MCF 10A (cell line): ENCODE data around the gene CACNA2D3. TPM values are rescaled to one million over a fixed set of nuclear protein-coding genes. Genes with fewer than 3 reads are reported as not detected.
A peak's percentile ranks its signal among the peaks of the same experiment; 100 is the strongest.

ENCODE experiments used
- BruUV-seq: library from RNA; stranded (reverse); fragments of 400-500 nt; replicated peaks from 2 replicates; lab custom pipeline; 2021; lab: Mats Ljungman, UMichigan
- CTCF ChIA-PET: fragments of 300-600 bp; sonication (Branson Sonifier 250); formaldehyde crosslinking; extraction: SDS; loops from one replicate; lab custom pipeline; 2021; ENCODE audit warnings: antibody characterized with exemption, inconsistent platforms; lab: Yijun Ruan, JAX
- POLR2A ChIA-PET: fragments of 300-600, 350-650 bp; sonication (Branson Sonifier 250); formaldehyde crosslinking; extraction: SDS; loops from one replicate; lab custom pipeline; 2020; ENCODE audit warnings: antibody characterized with exemption, inconsistent platforms; lab: Yijun Ruan, JAX
- DNase-seq: peaks from one replicate; pipeline ENCODE4 v3.0.0-alpha.2; 2018; ENCODE audit not compliant: unreplicated experiment
- H3K27ac Mint-ChIP-seq: one replicate; pipeline ENCODE4 v1.8.0; 2022; ENCODE audit warnings: mild to moderate bottlenecking, low read depth, mixed read lengths; ENCODE audit not compliant: unreplicated experiment
- H3K27me3 Mint-ChIP-seq: one replicate; pipeline ENCODE4 v1.8.0; 2022; ENCODE audit warnings: mixed read lengths; ENCODE audit not compliant: insufficient read depth, unreplicated experiment
- H3K36me3 Mint-ChIP-seq: one replicate; pipeline ENCODE4 v1.8.0; 2022; ENCODE audit warnings: mild to moderate bottlenecking, moderate library complexity, mixed read lengths; ENCODE audit not compliant: insufficient read depth, unreplicated experiment
- H3K4me1 Mint-ChIP-seq: one replicate; pipeline ENCODE4 v1.8.0; 2022; ENCODE audit warnings: mixed read lengths; ENCODE audit not compliant: insufficient read depth, unreplicated experiment
- H3K4me3 Mint-ChIP-seq: one replicate; pipeline ENCODE4 v1.8.0; 2022; ENCODE audit warnings: mild to moderate bottlenecking, moderate library complexity, mixed read lengths; ENCODE audit not compliant: unreplicated experiment
- H3K9me3 Mint-ChIP-seq: one replicate; pipeline ENCODE4 v1.8.0; 2022; ENCODE audit warnings: mixed read lengths; ENCODE audit not compliant: unreplicated experiment
- CTCF ChIP-seq: fragments of 200-600 bp; IDR thresholded peaks from one replicate; pipeline ENCODE4 v1.8.0; 2022; ENCODE audit warnings: antibody characterized with exemption, mild to moderate bottlenecking; ENCODE audit not compliant: unreplicated experiment
- intact Hi-C: fragments of 100-400 bp; cut with micrococcal nuclease; formaldehyde crosslinking; loops from 2 replicates; pipeline ENCODE4 v1.14.1; 2022
- total RNA-seq: library from RNA; stranded (reverse); gene quantifications from 2 replicates; pipeline ENCODE4 v1.2.3, GENCODE V29; 2022

Gene CACNA2D3
- total RNA-seq, 1 experiment from 2014 or later: 2.3 TPM

DNA sequence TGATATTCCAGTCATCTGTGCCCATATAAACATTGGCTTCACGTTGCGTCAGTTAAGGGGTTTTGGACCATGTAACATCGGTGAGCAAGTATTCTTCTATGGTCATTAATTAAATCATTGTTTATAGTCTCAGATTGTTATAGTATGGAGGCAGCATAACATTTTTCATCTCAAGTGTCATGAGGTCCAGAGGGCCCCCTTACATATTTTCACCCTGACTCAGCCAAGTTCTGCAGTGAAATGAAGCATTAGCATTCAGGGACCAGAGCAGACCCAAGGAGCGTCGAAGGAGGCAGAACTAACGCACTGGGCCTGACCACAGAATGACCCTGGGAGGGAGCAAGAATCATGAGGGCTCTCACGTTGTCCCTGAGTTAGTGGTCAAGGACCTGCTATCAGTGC lies 634.0 kb downstream of the CACNA2D3 start:
- Mint-ChIP-seq H3K27me3 (peaks cover 23% of the 10 kb centered on the region), H3K9me3 (no peaks in the 10 kb centered on the region), H3K4me1 (no peaks in the 10 kb centered on the region), H3K4me3 (no peak overlapping the region), H3K27ac (no peak overlapping the region), H3K36me3 (peaks cover 8% of the 10 kb centered on the region)
- no TSS peak for BruUV-seq
- CTCF ChIA-PET: no interaction called here
- DNase-seq: no peak
- intact Hi-C loops: no loop called here
- POLR2A ChIA-PET: no interaction called here
- no peak for TF ChIP-seq CTCF

GRCh38 chr3:54758461-54758860 lies 636.1 kb downstream of the CACNA2D3 start:
- no peak for DNase-seq
- Mint-ChIP-seq H3K27me3 (peaks cover 23% of the 10 kb centered on the region), H3K36me3 (peaks cover 8% of the 10 kb centered on the region), H3K4me3 (no peak overlapping the region), H3K9me3 (no peaks in the 10 kb centered on the region), H3K4me1 (no peaks in the 10 kb centered on the region), H3K27ac (no peak overlapping the region)
- no peak for TF ChIP-seq CTCF
- no TSS peak for BruUV-seq
- CTCF ChIA-PET: no interaction called here
- POLR2A ChIA-PET: no interaction called here
- intact Hi-C loops: no loop called here

DNA sequence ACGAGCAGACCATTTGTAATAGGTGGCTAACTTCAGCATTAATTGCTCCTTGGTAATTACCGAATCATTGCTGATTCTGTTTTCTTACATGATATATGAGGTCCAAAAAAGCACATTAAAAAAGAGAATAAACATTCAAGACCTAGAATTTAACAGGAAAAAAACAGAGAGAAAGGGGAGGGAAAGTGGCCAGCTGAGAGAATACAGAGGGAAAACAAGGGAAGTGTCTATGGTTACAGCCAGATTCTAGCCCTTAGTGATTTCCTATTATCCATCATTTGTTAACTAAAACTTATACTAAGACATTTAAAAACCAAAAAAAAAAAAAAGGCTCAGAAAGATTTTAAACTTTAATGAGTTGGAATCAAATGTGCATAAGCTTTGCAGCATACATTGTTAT lies 636.8 kb downstream of the CACNA2D3 start:
- intact Hi-C loops: no loop called here
- H3K27ac Mint-ChIP-seq: no peak overlapping the region
- ChIA-PET CTCF (interaction anchor here (0.7 kb wide), 1 partner anchor 22 kb away, joined by 3 read pairs; no protein-coding TSS in a partner anchor), POLR2A (no interaction called here)
- no peak overlapping the region for H3K4me3 Mint-ChIP-seq
- DNase-seq: no peak
- peaks cover 8% of the 10 kb centered on the region for H3K36me3 Mint-ChIP-seq
- TF ChIP-seq CTCF: no peak
- no TSS peak for BruUV-seq
- peaks cover 23% of the 10 kb centered on the region for H3K27me3 Mint-ChIP-seq
- H3K4me1 Mint-ChIP-seq: no peaks in the 10 kb centered on the region
- no peaks in the 10 kb centered on the region for H3K9me3 Mint-ChIP-seq

GRCh38 chr3:54760201-54760600 lies 637.8 kb downstream of the CACNA2D3 start:
- BruUV-seq: no TSS peak
- no peaks in the 10 kb centered on the region for H3K4me1 Mint-ChIP-seq
- H3K9me3 Mint-ChIP-seq: no peaks in the 10 kb centered on the region
- H3K36me3 Mint-ChIP-seq: peaks cover 8% of the 10 kb centered on the region
- ChIA-PET CTCF (interaction anchor here (1.2 kb wide), 1 partner anchor 822 kb away, joined by 3 read pairs; no protein-coding TSS in a partner anchor), POLR2A (no interaction called here)
- intact Hi-C loops: no loop called here
- no peak for TF ChIP-seq CTCF
- H3K4me3 Mint-ChIP-seq: no peak overlapping the region
- H3K27me3 Mint-ChIP-seq: peaks cover 27% of the 10 kb centered on the region
- DNase-seq: no peak
- H3K27ac Mint-ChIP-seq: peak overlapping the region; percentile 24
